ENCODE data around the gene PDE7B. TPM values are rescaled to one million over a fixed set of nuclear protein-coding genes. Genes with fewer than 3 reads are reported as not detected.

PDE7B gene
- polyA plus RNA-seq, 10 donors, result 5.8 to 11.3 (median 7.7) TPM

- no peak for DNase-seq
These were observed 214.5 kb downstream of the PDE7B start for GRCh38 chr6:136066005-136066404.

DNA sequence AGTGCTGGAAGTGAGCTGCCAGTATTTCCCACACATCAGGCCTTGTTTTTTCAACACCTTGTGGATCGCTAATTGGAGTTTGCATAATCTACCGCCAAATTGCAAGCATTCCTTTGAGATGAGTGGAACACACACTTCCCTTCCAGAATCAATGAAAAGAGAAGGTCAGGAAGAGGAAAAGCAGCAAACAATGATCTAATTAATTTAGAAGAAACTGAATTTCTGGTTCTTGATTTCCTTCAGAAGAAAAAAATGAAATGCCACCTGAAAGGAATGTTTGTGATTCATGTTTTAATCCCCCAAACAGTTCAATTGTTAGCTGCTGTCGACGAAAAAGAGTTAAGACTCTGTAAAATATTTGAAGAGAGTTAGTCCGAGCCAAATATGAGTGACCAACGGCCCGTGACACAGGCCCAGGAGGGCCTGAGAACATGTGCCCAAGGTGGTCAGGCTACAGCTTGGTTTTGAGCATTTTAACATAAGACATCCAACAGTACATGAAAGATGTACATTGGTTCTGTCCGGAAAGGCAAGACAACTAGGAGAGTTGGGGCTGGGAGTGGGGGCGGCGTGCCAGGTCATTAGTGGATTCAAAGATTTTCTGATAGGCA lies 216.3 kb downstream of the PDE7B start:
- DNase-seq, result no peak

DNA sequence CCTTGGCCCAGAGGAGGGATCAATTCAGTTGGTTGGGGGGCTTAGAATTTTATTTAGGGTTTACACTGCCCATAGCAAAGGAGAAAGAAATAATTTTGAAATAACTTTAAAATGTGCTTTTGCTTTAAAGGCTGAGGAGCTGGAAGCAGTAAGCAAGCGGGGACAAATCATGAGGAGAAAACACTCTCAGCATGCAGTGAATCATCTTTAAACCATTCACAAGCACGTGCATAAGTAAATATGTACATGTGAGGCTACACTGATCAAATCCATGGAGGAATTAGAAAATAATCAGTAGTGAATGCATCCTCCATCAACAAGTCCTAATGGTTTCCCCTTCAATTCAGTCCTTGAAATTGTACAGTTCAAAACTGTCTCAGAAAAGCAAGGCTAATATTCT lies 217.6 kb downstream of the PDE7B start:
- peak in 2 of 3 donors; percentile 53 to 63 for DNase-seq

- no peak for DNase-seq
These were observed 219.3 kb downstream of the PDE7B start for GRCh38 chr6:136070815-136071214.

- DNase-seq, result no peak
These were observed 221.2 kb downstream of the PDE7B start for GRCh38 chr6:136072691-136073090.

DNA sequence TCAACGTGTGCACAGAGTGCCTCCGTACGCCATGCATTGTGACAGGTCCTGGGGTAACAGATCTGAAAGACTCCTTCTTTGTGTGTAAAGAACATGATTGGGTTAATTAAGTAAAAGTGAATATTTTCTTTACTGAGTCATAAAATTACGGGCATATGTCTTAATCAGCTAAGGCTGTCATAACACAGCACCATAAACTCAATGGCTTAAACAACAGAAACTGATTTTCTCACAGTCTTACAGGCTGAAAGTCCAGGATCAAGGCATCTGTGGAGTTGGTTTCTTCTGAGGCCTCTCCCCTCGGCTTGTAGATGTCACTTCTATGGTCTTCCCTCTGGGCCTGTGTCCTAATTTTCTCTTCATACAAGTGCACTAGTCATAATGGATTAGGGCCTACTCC lies 221.7 kb downstream of the PDE7B start:
- DNase-seq, result no peak

- peak; percentile 36 to 65 (median 46) for DNase-seq
These were observed 225.0 kb downstream of the PDE7B start for GRCh38 chr6:136076496-136076895.

- DNase-seq, result peak in 1 of 3 donors; percentile 92
These were observed 226.5 kb downstream of the PDE7B start for GRCh38 chr6:136077834-136078576.

DNA sequence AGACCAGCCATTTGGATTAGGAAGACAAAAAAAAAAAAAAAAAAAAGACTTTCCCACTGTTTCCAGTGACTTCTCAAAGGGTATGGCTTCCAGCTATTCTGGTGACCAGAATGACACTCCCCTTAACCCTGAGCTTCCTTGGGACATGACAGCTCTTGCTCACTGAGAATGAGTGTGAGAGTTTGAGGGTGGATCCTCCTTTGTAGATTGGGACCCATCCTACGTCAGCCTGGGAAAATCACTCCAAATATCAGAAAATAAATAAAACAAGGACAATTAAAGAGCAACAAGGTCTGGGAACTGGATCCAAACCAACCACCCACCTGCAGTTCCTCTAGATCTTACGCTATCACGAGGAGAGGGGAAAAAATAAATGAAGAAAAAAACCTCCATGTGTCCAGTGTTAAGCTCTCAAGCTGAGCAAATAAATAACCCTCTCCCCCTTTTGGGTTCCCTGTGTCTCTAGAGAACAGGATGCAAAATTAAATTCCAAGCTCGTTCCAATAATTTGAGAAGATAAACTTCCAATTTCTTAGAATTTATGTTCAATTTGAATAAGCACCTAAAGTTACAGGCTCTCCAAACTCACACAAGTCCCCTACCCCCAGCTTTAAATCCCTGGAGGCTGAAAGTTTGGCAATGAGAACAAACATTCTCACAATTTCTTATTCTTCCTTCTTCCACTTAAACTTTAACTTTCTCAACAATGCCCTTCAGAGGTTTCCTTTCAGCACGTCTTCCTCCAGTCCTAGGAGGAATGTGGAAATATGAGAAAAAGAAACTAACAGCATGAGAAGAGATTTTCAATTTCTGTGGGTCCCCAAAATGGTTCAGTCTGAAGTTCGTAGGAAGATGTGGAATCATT lies 228.4 kb downstream of the PDE7B start:
- DNase-seq, result peak in 1 of 3 donors; percentile 30

- DNase-seq, result no peak
These were observed 232.0 kb downstream of the PDE7B start for GRCh38 chr6:136083540-136083939.

DNA sequence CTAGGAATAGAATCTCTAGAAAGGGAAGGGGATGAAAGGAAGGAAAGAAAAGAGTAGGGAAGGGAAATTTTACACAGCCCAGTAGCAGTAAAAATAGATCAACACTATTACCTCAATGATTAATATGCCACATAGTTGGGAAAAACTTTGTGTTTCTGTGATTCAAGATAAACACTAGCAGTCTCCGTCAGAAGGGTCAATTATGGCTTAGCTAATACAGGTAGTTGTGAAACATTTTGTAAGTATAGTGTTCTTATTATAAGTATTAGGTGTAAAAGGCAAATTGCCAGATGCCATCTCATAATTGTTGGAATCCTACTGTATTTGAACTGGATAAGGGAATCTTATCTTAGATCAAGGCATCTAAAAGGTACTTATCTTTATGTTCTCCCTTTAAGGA lies 232.9 kb downstream of the PDE7B start:
- no peak for DNase-seq

DNA sequence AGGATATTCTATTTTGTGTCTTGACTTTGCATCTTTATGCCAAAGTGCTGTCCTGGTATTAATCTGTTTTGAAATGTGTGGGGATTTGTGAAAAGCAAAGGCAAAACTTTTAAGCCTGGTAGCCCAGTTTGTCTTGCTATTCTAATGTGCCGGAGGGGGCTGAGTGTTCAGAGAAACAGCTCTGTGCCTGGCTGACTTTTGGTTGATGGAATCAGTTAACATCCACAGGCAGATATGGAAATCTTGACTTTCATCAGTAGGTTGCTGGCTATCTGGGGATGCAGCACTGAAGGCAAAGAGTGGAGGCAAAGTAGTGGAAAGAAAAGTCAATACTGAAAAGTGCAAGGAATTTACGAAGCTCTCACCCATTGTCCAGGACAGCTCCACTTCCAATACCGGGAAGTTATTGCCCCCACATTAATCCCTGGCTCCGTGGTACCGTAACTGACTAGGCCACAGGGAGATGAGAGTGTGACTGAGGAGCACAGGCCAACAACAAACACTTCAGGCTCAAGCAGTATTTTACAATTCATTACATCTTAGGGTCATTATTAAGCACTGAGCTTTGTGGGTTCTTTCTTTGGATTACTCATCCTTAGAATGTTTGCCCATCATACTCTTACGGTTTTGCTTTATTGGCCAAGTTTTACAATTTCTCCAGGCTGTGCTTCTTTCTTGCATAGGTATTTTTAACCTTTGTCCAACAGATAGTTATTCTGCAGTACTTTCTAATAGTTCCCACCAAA lies 234.0 kb downstream of the PDE7B start:
- DNase-seq, result no peak

- DNase-seq, result peak; percentile 52 to 80 (median 64)
These were observed 235.2 kb downstream of the PDE7B start for GRCh38 chr6:136086686-136087085.

- DNase-seq, result peak in 1 of 3 donors; percentile 37
These were observed 236.5 kb downstream of the PDE7B start for GRCh38 chr6:136087986-136088385.

- DNase-seq, result no peak
These were observed 237.2 kb downstream of the PDE7B start for GRCh38 chr6:136088693-136089092.

GRCh38 chr6:136089876-136090275 lies 238.4 kb downstream of the PDE7B start:
- no peak for DNase-seq

DNA sequence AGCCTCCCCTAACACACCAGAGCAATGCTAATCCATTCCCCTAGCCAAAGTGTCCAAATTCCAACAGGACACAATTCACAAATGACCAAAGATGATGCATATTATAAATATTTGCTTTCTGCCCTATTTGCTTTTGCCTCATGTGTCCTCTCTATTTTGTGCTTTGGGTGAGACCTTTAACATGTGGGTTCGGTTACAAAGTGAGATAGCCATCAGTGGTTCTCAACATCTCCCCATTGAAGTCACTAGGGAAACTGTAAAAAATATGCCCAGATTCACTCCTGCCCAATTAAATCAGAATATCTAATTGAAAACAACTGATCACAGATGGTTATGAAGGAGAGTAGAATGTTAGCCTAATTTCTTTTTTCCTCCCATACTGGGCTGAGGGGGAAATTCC lies 239.4 kb downstream of the PDE7B start:
- DNase-seq, result no peak

DNA sequence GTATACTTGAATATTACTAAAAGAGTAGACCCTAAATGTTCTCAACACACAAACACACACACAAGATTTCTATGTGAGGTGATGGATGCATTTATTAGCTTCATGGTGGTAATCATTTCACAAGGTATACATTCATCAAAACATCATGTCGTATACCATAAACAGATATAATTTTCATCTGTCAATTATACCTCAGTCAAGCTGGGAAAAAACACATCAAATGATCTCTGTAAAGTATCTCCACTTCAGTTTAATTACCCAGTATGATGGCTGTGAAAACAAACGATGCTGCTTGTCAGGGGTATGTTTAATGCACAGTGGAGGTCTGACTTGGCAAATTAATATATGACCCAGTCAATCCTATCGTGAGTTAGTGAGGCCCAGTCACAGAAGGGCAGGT lies 241.4 kb downstream of the PDE7B start:
- DNase-seq, result no peak

GRCh38 chr6:136093835-136094234 lies 242.3 kb downstream of the PDE7B start:
- DNase-seq, result no peak

DNA sequence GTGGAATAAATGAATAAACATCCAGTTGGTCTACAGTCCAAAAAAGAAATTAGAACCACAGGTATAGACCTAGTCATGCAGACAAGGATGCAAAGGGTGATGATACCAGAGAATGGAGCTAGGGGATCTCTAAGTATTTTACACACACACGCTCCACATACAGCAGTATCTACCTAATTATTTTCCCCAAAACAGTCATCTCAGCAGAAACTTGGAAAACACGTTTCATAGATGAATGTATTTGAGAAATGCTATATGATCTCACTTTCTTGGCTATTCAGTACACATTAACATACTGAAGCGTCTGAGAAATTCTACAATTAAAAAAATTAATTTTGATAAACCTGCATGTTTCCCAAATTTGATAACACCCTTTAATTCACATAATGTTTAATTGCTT lies 243.3 kb downstream of the PDE7B start:
- DNase-seq, result no peak

DNA sequence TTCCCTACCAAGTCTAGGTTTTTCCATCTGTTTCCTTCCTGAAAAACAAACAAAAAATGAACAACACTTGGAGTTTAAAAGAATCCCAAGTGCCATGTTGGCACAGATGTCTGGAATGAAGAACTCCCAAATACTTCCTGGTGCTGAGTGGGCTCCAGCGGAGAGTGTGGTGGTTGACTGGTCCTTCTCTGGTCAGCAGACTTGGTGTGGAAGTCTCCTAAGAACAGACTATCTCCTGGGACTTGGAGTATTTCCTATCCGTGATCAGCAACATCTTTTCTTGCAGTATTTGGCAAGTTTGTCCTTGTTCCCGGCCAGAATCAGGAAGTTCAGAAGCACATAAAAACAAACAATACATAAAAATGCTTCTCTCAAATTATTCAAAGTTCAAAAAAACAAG lies 244.5 kb downstream of the PDE7B start:
- peak; percentile 43 to 88 (median 57) for DNase-seq
